ENCODE data around the gene KCNE3. TPM values are rescaled to one million over a fixed set of nuclear protein-coding genes. Genes with fewer than 3 reads are reported as not detected.
A peak's percentile ranks its signal among the peaks of the same experiment; 100 is the strongest.
"Not testable (repeated sequence)": the region's sequence is repeated elsewhere in the genome, so short reads cannot be mapped to it uniquely, and the experiment has no call there.

The KCNE3 gene
- total RNA-seq, 3 donors from 2014 or later, result not detected

GRCh38 chr11:74442636-74443035 is 24.7 kb downstream of the KCNE3 start:
- no peak for ATAC-seq
- DNase-seq, result no peak
- Mint-ChIP-seq H3K4me1 (ENCODE audit: low read depth) (no peaks in the 10 kb centered on the region), H3K4me3 (no peak overlapping the region), H3K9me3 (peaks cover 6% of the 10 kb centered on the region), H3K36me3 (ENCODE audit: insufficient read depth) (no peaks in the 10 kb centered on the region), H3K27me3 (ENCODE audit: low read depth) (peaks cover 3% of the 10 kb centered on the region)

- Mint-ChIP-seq H3K9me3 (peaks cover 6% of the 10 kb centered on the region), H3K36me3 (ENCODE audit: insufficient read depth) (no peaks in the 10 kb centered on the region), H3K4me3 (no peak overlapping the region), H3K4me1 (ENCODE audit: low read depth) (no peaks in the 10 kb centered on the region), H3K27me3 (ENCODE audit: low read depth) (no peaks in the 10 kb centered on the region)
- ATAC-seq (no peak), DNase-seq (no peak)
Measured at GRCh38 chr11:74438681-74439080, 28.7 kb downstream of the KCNE3 start.

- H3K36me3 Mint-ChIP-seq (ENCODE audit: insufficient read depth), result no peaks in the 10 kb centered on the region
- no peak overlapping the region for H3K4me3 Mint-ChIP-seq
- no peaks in the 10 kb centered on the region for H3K4me1 Mint-ChIP-seq (ENCODE audit: low read depth)
- no peaks in the 10 kb centered on the region for H3K27me3 Mint-ChIP-seq (ENCODE audit: low read depth)
- DNase-seq, result no peak
- ATAC-seq, result no peak
- peaks cover 6% of the 10 kb centered on the region for H3K9me3 Mint-ChIP-seq
Measured at GRCh38 chr11:74437441-74438042, 29.8 kb downstream of the KCNE3 start.

- Mint-ChIP-seq H3K4me1 (ENCODE audit: low read depth) (no peaks in the 10 kb centered on the region), H3K36me3 (ENCODE audit: insufficient read depth) (no peaks in the 10 kb centered on the region), H3K9me3 (no peaks in the 10 kb centered on the region), H3K27me3 (ENCODE audit: low read depth) (peaks cover 3% of the 10 kb centered on the region), H3K4me3 (no peak overlapping the region)
- no peak for DNase-seq
- no peak for ATAC-seq
Measured at GRCh38 chr11:74434528-74434927, 32.8 kb downstream of the KCNE3 start.

- no peak overlapping the region for H3K4me3 Mint-ChIP-seq
- no peaks in the 10 kb centered on the region for H3K36me3 Mint-ChIP-seq (ENCODE audit: insufficient read depth)
- H3K27me3 Mint-ChIP-seq (ENCODE audit: low read depth), result peaks cover 7% of the 10 kb centered on the region
- H3K4me1 Mint-ChIP-seq (ENCODE audit: low read depth), result no peaks in the 10 kb centered on the region
- ATAC-seq, result no peak
- no peak for DNase-seq
- H3K9me3 Mint-ChIP-seq, result peaks cover 3% of the 10 kb centered on the region
Measured at GRCh38 chr11:74429205-74429604, 38.1 kb downstream of the KCNE3 start.

- H3K9me3 Mint-ChIP-seq, result peaks cover 3% of the 10 kb centered on the region
Measured at GRCh38 chr11:74427384-74427886, 39.9 kb downstream of the KCNE3 start.

GRCh38 chr11:74425100-74425499 is 42.2 kb downstream of the KCNE3 start:
- no peaks in the 10 kb centered on the region for H3K36me3 Mint-ChIP-seq (ENCODE audit: insufficient read depth)
- H3K27me3 Mint-ChIP-seq (ENCODE audit: low read depth), result peaks cover 4% of the 10 kb centered on the region
- ATAC-seq (no peak), DNase-seq (no peak)
- no peaks in the 10 kb centered on the region for H3K4me1 Mint-ChIP-seq (ENCODE audit: low read depth)
- no peak overlapping the region for H3K4me3 Mint-ChIP-seq
- peaks cover 3% of the 10 kb centered on the region for H3K9me3 Mint-ChIP-seq

More at GRCh38 chr11:74427384-74427886, 39.9 kb downstream of the KCNE3 start:
- ATAC-seq (no peak), DNase-seq (no peak)
- H3K36me3 Mint-ChIP-seq (ENCODE audit: insufficient read depth), result no peaks in the 10 kb centered on the region
- peaks cover 7% of the 10 kb centered on the region for H3K27me3 Mint-ChIP-seq (ENCODE audit: low read depth)
- no peaks in the 10 kb centered on the region for H3K4me1 Mint-ChIP-seq (ENCODE audit: low read depth)
- no peak overlapping the region for H3K4me3 Mint-ChIP-seq

- Mint-ChIP-seq H3K4me1 (ENCODE audit: low read depth) (peaks cover 26% of the 10 kb centered on the region), H3K27me3 (ENCODE audit: low read depth) (no peaks in the 10 kb centered on the region), H3K4me3 (peak overlapping the region; percentile 37), H3K36me3 (ENCODE audit: insufficient read depth) (no peaks in the 10 kb centered on the region), H3K9me3 (no peaks in the 10 kb centered on the region)
- DNase-seq (no peak), ATAC-seq (peak in 1 of 2 donors; percentile 61)
Measured at GRCh38 chr11:74418509-74418895, 48.8 kb downstream of the KCNE3 start.

GRCh38 chr11:74417860-74418508 is 49.4 kb downstream of the KCNE3 start:
- no peaks in the 10 kb centered on the region for H3K9me3 Mint-ChIP-seq
- no peak overlapping the region for H3K4me3 Mint-ChIP-seq
- DNase-seq (no peak), ATAC-seq (peak in 1 of 2 donors; percentile 21)
- no peaks in the 10 kb centered on the region for H3K36me3 Mint-ChIP-seq (ENCODE audit: insufficient read depth)
- H3K4me1 Mint-ChIP-seq (ENCODE audit: low read depth), result peaks cover 26% of the 10 kb centered on the region
- peaks cover 2% of the 10 kb centered on the region for H3K27me3 Mint-ChIP-seq (ENCODE audit: low read depth)

GRCh38 chr11:74417379-74417804 is 50.0 kb downstream of the KCNE3 start:
- H3K4me1 Mint-ChIP-seq (ENCODE audit: low read depth), result peaks cover 26% of the 10 kb centered on the region
- peak; percentile 40 to 46 for ATAC-seq
- no peaks in the 10 kb centered on the region for H3K9me3 Mint-ChIP-seq
- H3K4me3 Mint-ChIP-seq, result no peak overlapping the region
- DNase-seq, result no peak
- no peaks in the 10 kb centered on the region for H3K36me3 Mint-ChIP-seq (ENCODE audit: insufficient read depth)
- H3K27me3 Mint-ChIP-seq (ENCODE audit: low read depth), result peaks cover 4% of the 10 kb centered on the region

GRCh38 chr11:74416974-74417373 is 50.4 kb downstream of the KCNE3 start:
- H3K27me3 Mint-ChIP-seq (ENCODE audit: low read depth); DNase-seq; H3K9me3 Mint-ChIP-seq; H3K4me3 Mint-ChIP-seq; H3K36me3 Mint-ChIP-seq (ENCODE audit: insufficient read depth); ATAC-seq: not testable (repeated sequence)
- peaks cover 26% of the 10 kb centered on the region for H3K4me1 Mint-ChIP-seq (ENCODE audit: low read depth)

- H3K27me3 Mint-ChIP-seq (ENCODE audit: low read depth), result peaks cover 8% of the 10 kb centered on the region
- DNase-seq (no peak), ATAC-seq (peak in 1 of 2 donors; percentile 52)
- no peaks in the 10 kb centered on the region for H3K36me3 Mint-ChIP-seq (ENCODE audit: insufficient read depth)
- no peaks in the 10 kb centered on the region for H3K9me3 Mint-ChIP-seq
- peaks cover 15% of the 10 kb centered on the region for H3K4me1 Mint-ChIP-seq (ENCODE audit: low read depth)
- H3K4me3 Mint-ChIP-seq, result no peak overlapping the region
Measured at GRCh38 chr11:74412733-74413359, 54.5 kb downstream of the KCNE3 start.

- Mint-ChIP-seq H3K4me1 (ENCODE audit: low read depth) (peaks cover 10% of the 10 kb centered on the region), H3K27me3 (ENCODE audit: low read depth) (peaks cover 8% of the 10 kb centered on the region), H3K36me3 (ENCODE audit: insufficient read depth) (no peaks in the 10 kb centered on the region), H3K9me3 (no peaks in the 10 kb centered on the region), H3K4me3 (no peak overlapping the region)
- no peak for ATAC-seq
- DNase-seq, result no peak
Measured at GRCh38 chr11:74412321-74412720, 55.0 kb downstream of the KCNE3 start.

GRCh38 chr11:74409633-74410032 is 57.7 kb downstream of the KCNE3 start:
- ATAC-seq, result no peak
- Mint-ChIP-seq H3K4me3 (no peak overlapping the region), H3K4me1 (ENCODE audit: low read depth) (no peaks in the 10 kb centered on the region), H3K36me3 (ENCODE audit: insufficient read depth) (no peaks in the 10 kb centered on the region), H3K9me3 (no peaks in the 10 kb centered on the region), H3K27me3 (ENCODE audit: low read depth) (peaks cover 8% of the 10 kb centered on the region)
- no peak for DNase-seq

Measured in activated T-cell treated with anti-CD3 and anti-CD28 coated beads, Interleukin-2, amount 50 U/mL, for 4 hours (primary cell).